ENCODE results near the gene OPHN1.

OPHN1 gene

DNA sequence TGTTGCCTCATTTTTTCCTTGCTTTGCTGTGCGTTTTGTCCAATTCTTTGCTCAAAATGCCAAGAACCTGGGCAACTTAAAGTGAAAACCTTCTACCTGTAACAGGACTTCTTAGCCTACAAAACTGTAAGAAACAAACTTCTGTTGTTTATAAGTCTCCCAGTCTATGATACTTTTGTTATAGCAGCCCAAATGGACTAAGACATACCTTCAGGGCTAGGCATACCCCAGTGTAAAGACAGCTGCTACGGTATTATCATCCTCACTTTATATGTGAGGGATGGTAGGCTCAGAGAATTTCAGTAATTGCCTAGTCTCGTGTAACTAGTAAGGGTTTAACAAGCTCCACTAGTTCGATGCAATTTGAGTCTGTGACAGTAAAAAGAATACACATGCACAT is 6.0 kb upstream of the OPHN1 start:
- no peak for TF ChIP-seq POLR2AphosphoS5 (IDR thresholded peaks at IDR 0.05; ENCODE audit: low read depth, low read length)
- TF ChIP-seq FOXP2 (optimal IDR thresholded peaks at IDR 0.05; ENCODE audit: borderline replicate concordance, extremely low read depth, extremely low read length, insufficient read depth): no peak
- no peak for TF ChIP-seq SIN3A (IDR thresholded peaks at IDR 0.05; ENCODE audit: borderline replicate concordance, insufficient read depth, low read length)
- TF ChIP-seq TAF1 (IDR thresholded peaks at IDR 0.05; ENCODE audit: borderline replicate concordance, insufficient read depth, low read length): no peak
- TF ChIP-seq, protein P1, sequence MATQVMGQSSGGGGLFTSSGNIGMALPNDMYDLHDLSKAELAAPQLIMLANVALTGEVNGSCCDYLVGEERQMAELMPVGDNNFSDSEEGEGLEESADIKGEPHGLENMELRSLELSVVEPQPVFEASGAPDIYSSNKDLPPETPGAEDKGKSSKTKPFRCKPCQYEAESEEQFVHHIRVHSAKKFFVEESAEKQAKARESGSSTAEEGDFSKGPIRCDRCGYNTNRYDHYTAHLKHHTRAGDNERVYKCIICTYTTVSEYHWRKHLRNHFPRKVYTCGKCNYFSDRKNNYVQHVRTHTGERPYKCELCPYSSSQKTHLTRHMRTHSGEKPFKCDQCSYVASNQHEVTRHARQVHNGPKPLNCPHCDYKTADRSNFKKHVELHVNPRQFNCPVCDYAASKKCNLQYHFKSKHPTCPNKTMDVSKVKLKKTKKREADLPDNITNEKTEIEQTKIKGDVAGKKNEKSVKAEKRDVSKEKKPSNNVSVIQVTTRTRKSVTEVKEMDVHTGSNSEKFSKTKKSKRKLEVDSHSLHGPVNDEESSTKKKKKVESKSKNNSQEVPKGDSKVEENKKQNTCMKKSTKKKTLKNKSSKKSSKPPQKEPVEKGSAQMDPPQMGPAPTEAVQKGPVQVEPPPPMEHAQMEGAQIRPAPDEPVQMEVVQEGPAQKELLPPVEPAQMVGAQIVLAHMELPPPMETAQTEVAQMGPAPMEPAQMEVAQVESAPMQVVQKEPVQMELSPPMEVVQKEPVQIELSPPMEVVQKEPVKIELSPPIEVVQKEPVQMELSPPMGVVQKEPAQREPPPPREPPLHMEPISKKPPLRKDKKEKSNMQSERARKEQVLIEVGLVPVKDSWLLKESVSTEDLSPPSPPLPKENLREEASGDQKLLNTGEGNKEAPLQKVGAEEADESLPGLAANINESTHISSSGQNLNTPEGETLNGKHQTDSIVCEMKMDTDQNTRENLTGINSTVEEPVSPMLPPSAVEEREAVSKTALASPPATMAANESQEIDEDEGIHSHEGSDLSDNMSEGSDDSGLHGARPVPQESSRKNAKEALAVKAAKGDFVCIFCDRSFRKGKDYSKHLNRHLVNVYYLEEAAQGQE (IDR thresholded peaks at IDR 0.05; ENCODE audit: insufficient read depth in 1 of 2, low read depth in 2 of 2, low read length in 2 of 2): no peak

DNA sequence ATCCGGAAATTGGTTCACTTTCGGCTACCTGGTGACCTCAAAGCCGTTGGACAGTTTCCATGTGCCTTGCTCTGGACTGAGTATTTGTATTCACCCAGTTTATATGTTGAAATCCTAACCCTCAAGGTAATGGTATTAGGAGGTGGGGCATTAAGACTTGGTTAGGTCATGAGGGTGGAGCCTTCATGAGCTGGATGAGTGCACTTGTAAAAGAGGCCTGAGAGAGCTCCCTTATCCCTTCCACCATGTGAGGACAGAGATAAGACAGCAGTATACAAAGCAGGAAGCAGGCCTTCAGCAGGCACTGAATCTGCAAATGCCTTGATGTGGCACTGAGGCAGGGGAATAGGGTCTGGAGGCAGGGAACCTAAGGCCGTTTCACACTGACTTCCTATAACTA is 5.3 kb upstream of the OPHN1 start:
- TF ChIP-seq FOXP2 (optimal IDR thresholded peaks at IDR 0.05; ENCODE audit: borderline replicate concordance, extremely low read depth, extremely low read length, insufficient read depth) (no peak), SIN3A (IDR thresholded peaks at IDR 0.05; ENCODE audit: borderline replicate concordance, insufficient read depth, low read length) (no peak), TAF1 (IDR thresholded peaks at IDR 0.05; ENCODE audit: borderline replicate concordance, insufficient read depth, low read length) (no peak), POLR2AphosphoS5 (IDR thresholded peaks at IDR 0.05; ENCODE audit: low read depth, low read length) (no peak)
- TF ChIP-seq, protein P1 (IDR thresholded peaks at IDR 0.05; ENCODE audit: insufficient read depth in 1 of 2, low read depth in 2 of 2, low read length in 2 of 2): no peak

DNA sequence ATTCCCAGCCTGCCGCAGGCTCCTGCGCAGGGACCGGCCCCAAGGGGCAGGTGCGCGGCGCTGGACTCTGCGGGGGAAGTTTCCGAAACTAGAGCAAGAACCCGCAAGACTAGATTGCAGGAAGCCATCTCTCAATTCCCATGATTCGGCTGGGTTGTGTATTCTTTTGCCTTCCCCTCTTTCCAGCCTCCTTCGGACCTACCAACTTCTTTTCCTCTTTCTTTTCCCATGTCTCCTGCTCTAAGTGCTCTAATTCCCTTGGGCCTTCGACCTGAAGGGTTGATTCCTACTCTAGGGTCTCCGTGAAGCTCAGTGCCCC is 645 bp upstream of the OPHN1 start:
- no peak for TF ChIP-seq SIN3A (IDR thresholded peaks at IDR 0.05; ENCODE audit: borderline replicate concordance, insufficient read depth, low read length)
- no peak for TF ChIP-seq TAF1 (IDR thresholded peaks at IDR 0.05; ENCODE audit: borderline replicate concordance, insufficient read depth, low read length)
- TF ChIP-seq, protein P1 (IDR thresholded peaks at IDR 0.05; ENCODE audit: insufficient read depth in 1 of 2, low read depth in 2 of 2, low read length in 2 of 2): no peak
- TF ChIP-seq POLR2AphosphoS5 (IDR thresholded peaks at IDR 0.05; ENCODE audit: low read depth, low read length): no peak
- no peak for TF ChIP-seq FOXP2 (optimal IDR thresholded peaks at IDR 0.05; ENCODE audit: borderline replicate concordance, extremely low read depth, extremely low read length, insufficient read depth)

DNA sequence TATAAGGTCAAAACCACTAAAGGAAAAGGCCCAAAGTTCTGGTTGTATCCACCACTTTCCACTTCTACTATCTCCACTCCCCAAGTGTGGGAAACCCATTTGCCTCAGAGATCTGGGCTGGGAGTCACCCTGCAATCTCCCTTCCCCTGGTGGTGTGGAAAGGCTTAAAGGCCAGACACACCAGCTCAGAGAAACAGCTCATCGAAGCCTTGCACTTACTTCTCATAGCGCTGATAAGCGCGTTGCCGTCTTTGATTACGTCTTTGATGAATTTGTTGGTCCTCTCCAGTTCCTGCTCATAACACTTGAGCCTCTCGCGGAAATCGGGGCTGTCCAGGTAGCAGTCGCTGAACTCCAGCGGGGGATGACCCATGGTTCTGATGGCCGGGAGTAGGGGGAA is 647 bp downstream of the OPHN1 start:
- TF ChIP-seq TAF1 (IDR thresholded peaks at IDR 0.05; ENCODE audit: borderline replicate concordance, insufficient read depth, low read length) (no peak), FOXP2 (optimal IDR thresholded peaks at IDR 0.05; ENCODE audit: borderline replicate concordance, extremely low read depth, extremely low read length, insufficient read depth) (no peak), POLR2AphosphoS5 (IDR thresholded peaks at IDR 0.05; ENCODE audit: low read depth, low read length) (no peak), SIN3A (IDR thresholded peaks at IDR 0.05; ENCODE audit: borderline replicate concordance, insufficient read depth, low read length) (no peak)
- TF ChIP-seq, protein P1 (IDR thresholded peaks at IDR 0.05; ENCODE audit: insufficient read depth in 1 of 2, low read depth in 2 of 2, low read length in 2 of 2): no peak

DNA sequence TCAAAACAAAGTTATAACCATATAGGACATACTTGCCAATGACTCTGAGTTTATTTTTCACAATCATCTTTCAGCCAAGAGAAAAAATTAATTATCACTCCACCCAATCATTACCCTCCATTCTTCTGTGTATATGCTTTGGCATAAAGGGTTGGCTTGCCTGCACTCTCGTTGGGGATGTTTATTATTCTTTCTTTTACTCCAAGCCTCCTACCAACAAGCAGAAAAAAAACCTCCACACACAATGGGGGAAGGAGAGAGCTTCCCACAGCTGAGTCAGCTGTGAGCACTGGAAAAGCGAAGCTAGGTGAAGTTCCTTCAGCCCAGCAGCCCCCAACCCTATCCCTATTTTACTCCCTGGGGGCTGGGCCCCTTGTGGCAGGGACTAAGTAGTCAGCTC is 1.5 kb downstream of the OPHN1 start:
- TF ChIP-seq, protein P1 (IDR thresholded peaks at IDR 0.05; ENCODE audit: insufficient read depth in 1 of 2, low read depth in 2 of 2, low read length in 2 of 2): no peak
- no peak for TF ChIP-seq POLR2AphosphoS5 (IDR thresholded peaks at IDR 0.05; ENCODE audit: low read depth, low read length)
